Adrenal gland (tissue), 5 donors: ENCODE results near the gene SEMA6D.

Experiments used
- CTCF ChIP-seq, 6 experiments: fragments of 450-650 bp in 4 of 6; fragments of 200-600 bp in 2 of 6; sonication (generic) in 1 of 6; IDR thresholded peaks; 1 replicate in 5 of 6; 2 replicates in 1 of 6; pipeline versions ENCODE4 v1.5.1 to v1.8.0; 2016 to 2021; ENCODE audit warnings: antibody characterized with exemption in 6 of 6, mild to moderate bottlenecking in 2 of 6, moderate library complexity in 1 of 6
- POLR2A ChIP-seq, 2 donors: fragments of 450-650 bp; IDR thresholded peaks; one replicate each; pipeline ENCODE4 v1.6.1; 2017; ENCODE audit warnings: antibody characterized with exemption in 2 of 2, mild to moderate bottlenecking in 2 of 2, moderate library complexity in 1 of 2
- donor health status: DM: no; HTN: no; CAD: no.

- no peak for TF ChIP-seq CTCF (IDR thresholded peaks at IDR 0.05)
- TF ChIP-seq POLR2A (IDR thresholded peaks at IDR 0.05): no peak
These were observed 71.4 kb downstream of the SEMA6D start for GRCh38 chr15:47788685-47789084.
